Measurements from ENCODE around the gene TFB1M. TPM values are rescaled to one million over a fixed set of nuclear protein-coding genes. Genes with fewer than 3 reads are reported as not detected.
"Not testable (repeated sequence)": the region's sequence is repeated elsewhere in the genome, so short reads cannot be mapped to it uniquely, and the experiment has no call there.

Gene TFB1M
- total and polyA plus RNA-seq, 5 donors from 2014 or later, result 10.5 to 26.5 (median 17.7) TPM

GRCh38 chr6:155232848-155233247, 81.4 kb downstream of the TFB1M start:
- Mint-ChIP-seq H3K27ac (no peak overlapping the region), H3K4me3 (no peak overlapping the region), H3K9me3 (peaks cover 0 to 7% (median 0%) of the 10 kb centered on the region in 7 donors), H3K4me1 (no peaks in the 10 kb centered on the region), H3K36me3 (peaks cover 5% of the 10 kb centered on the region), H3K27me3 (no peaks in the 10 kb centered on the region)
- Histone ChIP-seq H3K27ac (ENCODE audit: insufficient read depth, low read length, poor library complexity, severe bottlenecking) (no peak overlapping the region), H3K36me3 (ENCODE audit: control insufficient read depth, insufficient read depth, low read length) (no peaks in the 10 kb centered on the region), H3K27me3 (ENCODE audit: control insufficient read depth, insufficient read depth, low read length) (no peaks in the 10 kb centered on the region), H3K9me3 (ENCODE audit: control insufficient read depth in 2 of 2, low read length in 2 of 2) (no peaks in the 10 kb centered on the region), H3K4me3 (ENCODE audit: low read depth, low read length) (no peak overlapping the region), H3K4me1 (ENCODE audit: control insufficient read depth, insufficient read depth, low read length, poor library complexity, severe bottlenecking) (no peaks in the 10 kb centered on the region)
- ATAC-seq (ENCODE audit: low read depth in 2 of 2) (no peak), DNase-seq (no peak)

GRCh38 chr6:155230975-155231374, 83.3 kb downstream of the TFB1M start:
- not testable (repeated sequence) for H3K27ac Mint-ChIP-seq; H3K4me1 Mint-ChIP-seq; H3K4me3 ChIP-seq (ENCODE audit: low read depth, low read length); H3K27ac ChIP-seq (ENCODE audit: insufficient read depth, low read length, poor library complexity, severe bottlenecking); DNase-seq; H3K27me3 ChIP-seq (ENCODE audit: control insufficient read depth, insufficient read depth, low read length); H3K36me3 ChIP-seq (ENCODE audit: control insufficient read depth, insufficient read depth, low read length); H3K4me3 Mint-ChIP-seq; H3K9me3 Mint-ChIP-seq; H3K9me3 ChIP-seq (ENCODE audit: control insufficient read depth in 2 of 2, low read length in 2 of 2); H3K36me3 Mint-ChIP-seq; H3K4me1 ChIP-seq (ENCODE audit: control insufficient read depth, insufficient read depth, low read length, poor library complexity, severe bottlenecking); H3K27me3 Mint-ChIP-seq; ATAC-seq (ENCODE audit: low read depth in 2 of 2)

- Histone ChIP-seq H3K9me3 (ENCODE audit: control insufficient read depth in 2 of 2, low read length in 2 of 2) (no peaks in the 10 kb centered on the region), H3K27ac (ENCODE audit: insufficient read depth, low read length, poor library complexity, severe bottlenecking) (no peak overlapping the region), H3K4me3 (ENCODE audit: low read depth, low read length) (no peak overlapping the region), H3K27me3 (ENCODE audit: control insufficient read depth, insufficient read depth, low read length) (no peaks in the 10 kb centered on the region), H3K36me3 (ENCODE audit: control insufficient read depth, insufficient read depth, low read length) (no peaks in the 10 kb centered on the region), H3K4me1 (ENCODE audit: control insufficient read depth, insufficient read depth, low read length, poor library complexity, severe bottlenecking) (peaks cover 6% of the 10 kb centered on the region)
- Mint-ChIP-seq H3K27me3 (no peaks in the 10 kb centered on the region), H3K4me1 (peaks cover 6 to 14% (median 8%) of the 10 kb centered on the region in 4 donors), H3K9me3 (peaks cover 0 to 7% (median 0%) of the 10 kb centered on the region in 7 donors), H3K4me3 (no peak overlapping the region), H3K27ac (no peak overlapping the region), H3K36me3 (peaks cover 5% of the 10 kb centered on the region)
- DNase-seq, result no peak
- ATAC-seq (ENCODE audit: low read depth in 2 of 2), result no peak
These were observed 85.6 kb downstream of the TFB1M start for GRCh38 chr6:155228546-155229166.

- H3K27ac ChIP-seq (ENCODE audit: insufficient read depth, low read length, poor library complexity, severe bottlenecking), result no peak overlapping the region
- no peak for ATAC-seq (ENCODE audit: low read depth in 2 of 2)
These were observed 87.2 kb downstream of the TFB1M start for GRCh38 chr6:155227046-155227445.

GRCh38 chr6:155224618-155225017, 89.7 kb downstream of the TFB1M start:
- peaks cover 7% of the 10 kb centered on the region for H3K4me1 ChIP-seq (ENCODE audit: control insufficient read depth, insufficient read depth, low read length, poor library complexity, severe bottlenecking)
- H3K27me3 ChIP-seq (ENCODE audit: control insufficient read depth, insufficient read depth, low read length), result no peaks in the 10 kb centered on the region
- no peak overlapping the region for H3K4me3 ChIP-seq (ENCODE audit: low read depth, low read length)
- no peaks in the 10 kb centered on the region for H3K9me3 ChIP-seq (ENCODE audit: control insufficient read depth in 2 of 2, low read length in 2 of 2)
- Mint-ChIP-seq H3K4me3 (peak overlapping the region in 3 of 4 donors; percentile 5 to 64 (median 23)), H3K4me1 (peaks cover 7 to 14% (median 11%) of the 10 kb centered on the region in 4 donors), H3K27me3 (peaks cover 5% of the 10 kb centered on the region), H3K27ac (peak overlapping the region; percentile 21 to 92 (median 83)), H3K36me3 (peaks cover 2% of the 10 kb centered on the region), H3K9me3 (peaks cover 0 to 3% (median 0%) of the 10 kb centered on the region in 7 donors)
- no peak overlapping the region for H3K27ac ChIP-seq (ENCODE audit: insufficient read depth, low read length, poor library complexity, severe bottlenecking)
- no peaks in the 10 kb centered on the region for H3K36me3 ChIP-seq (ENCODE audit: control insufficient read depth, insufficient read depth, low read length)
- ATAC-seq (ENCODE audit: low read depth in 2 of 2) (no peak), DNase-seq (no peak)

More at GRCh38 chr6:155227046-155227445, 87.2 kb downstream of the TFB1M start:
- Histone ChIP-seq H3K4me1 (ENCODE audit: control insufficient read depth, insufficient read depth, low read length, poor library complexity, severe bottlenecking) (peaks cover 7% of the 10 kb centered on the region), H3K4me3 (ENCODE audit: low read depth, low read length) (no peak overlapping the region), H3K27me3 (ENCODE audit: control insufficient read depth, insufficient read depth, low read length) (no peaks in the 10 kb centered on the region), H3K36me3 (ENCODE audit: control insufficient read depth, insufficient read depth, low read length) (no peaks in the 10 kb centered on the region), H3K9me3 (ENCODE audit: control insufficient read depth in 2 of 2, low read length in 2 of 2) (no peaks in the 10 kb centered on the region)
- Mint-ChIP-seq H3K4me1 (peaks cover 6 to 14% (median 11%) of the 10 kb centered on the region in 4 donors), H3K36me3 (peaks cover 5% of the 10 kb centered on the region), H3K4me3 (no peak overlapping the region), H3K9me3 (peaks cover 0 to 7% (median 0%) of the 10 kb centered on the region in 7 donors), H3K27ac (no peak overlapping the region), H3K27me3 (no peaks in the 10 kb centered on the region)
- DNase-seq, result no peak

DNA sequence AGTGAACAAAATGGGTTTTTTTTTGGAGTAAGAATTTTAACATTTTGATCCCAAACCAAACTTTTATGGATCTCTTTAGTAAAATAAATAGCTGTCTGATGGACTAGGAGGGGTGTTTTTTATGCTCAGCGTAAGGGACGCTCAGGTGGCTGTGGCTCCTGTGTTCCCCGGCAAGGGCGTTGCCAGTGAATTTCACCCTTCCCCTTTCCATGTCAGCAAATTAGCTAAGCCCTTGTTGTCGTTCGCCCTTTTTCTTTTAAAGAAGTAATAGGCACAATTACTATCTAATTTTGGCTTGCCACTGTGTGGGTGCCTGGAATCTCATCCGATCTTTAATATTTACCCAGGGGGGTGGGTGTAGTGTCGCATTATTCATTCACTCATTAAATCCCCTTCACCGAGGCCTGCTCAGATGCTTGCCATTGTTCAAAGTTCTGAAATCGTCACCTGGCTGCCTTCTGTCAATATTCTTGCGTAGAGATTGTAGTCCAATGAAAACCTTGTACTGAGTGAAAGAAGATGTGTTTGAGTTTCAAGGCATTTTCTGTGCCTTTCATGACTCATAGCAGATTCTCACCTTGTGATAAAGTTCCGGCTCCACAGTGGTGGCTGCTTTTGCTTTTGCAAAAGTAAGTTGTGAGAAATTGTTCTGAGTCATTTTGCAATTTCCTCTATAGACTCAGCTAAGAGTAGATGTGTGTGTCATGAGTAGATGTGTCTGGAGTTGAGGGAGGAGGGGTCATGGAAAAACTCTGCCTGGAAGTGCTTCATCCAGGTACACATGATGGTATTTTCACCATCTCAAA, 90.4 kb downstream of the TFB1M start:
- Mint-ChIP-seq H3K27me3 (peaks cover 5% of the 10 kb centered on the region), H3K4me3 (peak overlapping the region in 3 of 4 donors; percentile 23 to 64 (median 24)), H3K4me1 (peaks cover 8 to 14% (median 11%) of the 10 kb centered on the region in 4 donors), H3K9me3 (peaks cover 0 to 1% (median 0%) of the 10 kb centered on the region in 7 donors), H3K36me3 (no peaks in the 10 kb centered on the region), H3K27ac (peak overlapping the region; percentile 72 to 92 (median 83))
- H3K36me3 ChIP-seq (ENCODE audit: control insufficient read depth, insufficient read depth, low read length), result no peaks in the 10 kb centered on the region
- H3K4me3 ChIP-seq (ENCODE audit: low read depth, low read length), result peak overlapping the region; percentile 33
- no peaks in the 10 kb centered on the region for H3K27me3 ChIP-seq (ENCODE audit: control insufficient read depth, insufficient read depth, low read length)
- H3K9me3 ChIP-seq (ENCODE audit: control insufficient read depth in 2 of 2, low read length in 2 of 2), result no peaks in the 10 kb centered on the region
- peaks cover 7% of the 10 kb centered on the region for H3K4me1 ChIP-seq (ENCODE audit: control insufficient read depth, insufficient read depth, low read length, poor library complexity, severe bottlenecking)
- H3K27ac ChIP-seq (ENCODE audit: insufficient read depth, low read length, poor library complexity, severe bottlenecking), result no peak overlapping the region
- ATAC-seq (ENCODE audit: low read depth in 2 of 2) (peak; percentile 83 to 88), DNase-seq (peak in 2 of 3 donors; percentile 26 to 87)

DNA sequence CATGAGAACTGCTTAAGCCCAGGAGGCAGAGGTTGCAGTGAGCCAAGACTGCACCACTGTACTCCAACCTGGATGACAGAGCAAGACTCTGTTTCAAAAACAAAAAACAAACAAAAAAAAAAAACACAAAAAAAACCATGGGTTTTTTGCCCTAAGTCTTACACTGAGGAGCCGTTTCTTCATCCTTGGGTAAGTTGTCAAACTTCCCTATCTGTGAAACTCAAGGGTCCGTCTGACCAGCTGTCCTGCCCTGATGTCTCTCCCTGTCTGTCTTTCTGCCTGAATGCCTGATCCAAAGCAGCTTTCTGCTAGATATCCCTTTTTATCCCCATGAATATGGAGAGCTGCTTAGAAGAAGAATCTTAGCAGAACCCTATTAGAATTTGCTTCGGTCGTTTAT, 91.8 kb downstream of the TFB1M start:
- Histone ChIP-seq H3K4me3 (ENCODE audit: low read depth, low read length) (no peak overlapping the region), H3K9me3 (ENCODE audit: control insufficient read depth in 2 of 2, low read length in 2 of 2) (no peaks in the 10 kb centered on the region), H3K4me1 (ENCODE audit: control insufficient read depth, insufficient read depth, low read length, poor library complexity, severe bottlenecking) (peaks cover 7% of the 10 kb centered on the region), H3K27me3 (ENCODE audit: control insufficient read depth, insufficient read depth, low read length) (no peaks in the 10 kb centered on the region), H3K36me3 (ENCODE audit: control insufficient read depth, insufficient read depth, low read length) (no peaks in the 10 kb centered on the region), H3K27ac (ENCODE audit: insufficient read depth, low read length, poor library complexity, severe bottlenecking) (no peak overlapping the region)
- no peaks in the 10 kb centered on the region for H3K36me3 Mint-ChIP-seq
- DNase-seq, result no peak
- H3K9me3 Mint-ChIP-seq, result peaks cover 0 to 1% (median 0%) of the 10 kb centered on the region in 7 donors
- H3K4me1 Mint-ChIP-seq, result peaks cover 8 to 14% (median 11%) of the 10 kb centered on the region in 4 donors
- no peak overlapping the region for H3K4me3 Mint-ChIP-seq
- H3K27ac Mint-ChIP-seq, result no peak overlapping the region
- peaks cover 5% of the 10 kb centered on the region for H3K27me3 Mint-ChIP-seq
- no peak for ATAC-seq (ENCODE audit: low read depth in 2 of 2)
